HG03159 (cell line): ENCODE measurements around the gene SBF1.
"Not testable (repeated sequence)": the region's sequence is repeated elsewhere in the genome, so short reads cannot be mapped to it uniquely, and the experiment has no call there.

Experiments
- ATAC-seq: cut with Tn5 transposase; IDR thresholded peaks from one replicate; pipeline ENCODE4 v1.9.1; 2021; ENCODE audit warnings: mild to moderate bottlenecking, moderate library complexity; ENCODE audit not compliant: unreplicated experiment

Gene SBF1, protein sequence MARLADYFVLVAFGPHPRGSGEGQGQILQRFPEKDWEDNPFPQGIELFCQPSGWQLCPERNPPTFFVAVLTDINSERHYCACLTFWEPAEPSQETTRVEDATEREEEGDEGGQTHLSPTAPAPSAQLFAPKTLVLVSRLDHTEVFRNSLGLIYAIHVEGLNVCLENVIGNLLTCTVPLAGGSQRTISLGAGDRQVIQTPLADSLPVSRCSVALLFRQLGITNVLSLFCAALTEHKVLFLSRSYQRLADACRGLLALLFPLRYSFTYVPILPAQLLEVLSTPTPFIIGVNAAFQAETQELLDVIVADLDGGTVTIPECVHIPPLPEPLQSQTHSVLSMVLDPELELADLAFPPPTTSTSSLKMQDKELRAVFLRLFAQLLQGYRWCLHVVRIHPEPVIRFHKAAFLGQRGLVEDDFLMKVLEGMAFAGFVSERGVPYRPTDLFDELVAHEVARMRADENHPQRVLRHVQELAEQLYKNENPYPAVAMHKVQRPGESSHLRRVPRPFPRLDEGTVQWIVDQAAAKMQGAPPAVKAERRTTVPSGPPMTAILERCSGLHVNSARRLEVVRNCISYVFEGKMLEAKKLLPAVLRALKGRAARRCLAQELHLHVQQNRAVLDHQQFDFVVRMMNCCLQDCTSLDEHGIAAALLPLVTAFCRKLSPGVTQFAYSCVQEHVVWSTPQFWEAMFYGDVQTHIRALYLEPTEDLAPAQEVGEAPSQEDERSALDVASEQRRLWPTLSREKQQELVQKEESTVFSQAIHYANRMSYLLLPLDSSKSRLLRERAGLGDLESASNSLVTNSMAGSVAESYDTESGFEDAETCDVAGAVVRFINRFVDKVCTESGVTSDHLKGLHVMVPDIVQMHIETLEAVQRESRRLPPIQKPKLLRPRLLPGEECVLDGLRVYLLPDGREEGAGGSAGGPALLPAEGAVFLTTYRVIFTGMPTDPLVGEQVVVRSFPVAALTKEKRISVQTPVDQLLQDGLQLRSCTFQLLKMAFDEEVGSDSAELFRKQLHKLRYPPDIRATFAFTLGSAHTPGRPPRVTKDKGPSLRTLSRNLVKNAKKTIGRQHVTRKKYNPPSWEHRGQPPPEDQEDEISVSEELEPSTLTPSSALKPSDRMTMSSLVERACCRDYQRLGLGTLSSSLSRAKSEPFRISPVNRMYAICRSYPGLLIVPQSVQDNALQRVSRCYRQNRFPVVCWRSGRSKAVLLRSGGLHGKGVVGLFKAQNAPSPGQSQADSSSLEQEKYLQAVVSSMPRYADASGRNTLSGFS (N-terminal part only)

DNA sequence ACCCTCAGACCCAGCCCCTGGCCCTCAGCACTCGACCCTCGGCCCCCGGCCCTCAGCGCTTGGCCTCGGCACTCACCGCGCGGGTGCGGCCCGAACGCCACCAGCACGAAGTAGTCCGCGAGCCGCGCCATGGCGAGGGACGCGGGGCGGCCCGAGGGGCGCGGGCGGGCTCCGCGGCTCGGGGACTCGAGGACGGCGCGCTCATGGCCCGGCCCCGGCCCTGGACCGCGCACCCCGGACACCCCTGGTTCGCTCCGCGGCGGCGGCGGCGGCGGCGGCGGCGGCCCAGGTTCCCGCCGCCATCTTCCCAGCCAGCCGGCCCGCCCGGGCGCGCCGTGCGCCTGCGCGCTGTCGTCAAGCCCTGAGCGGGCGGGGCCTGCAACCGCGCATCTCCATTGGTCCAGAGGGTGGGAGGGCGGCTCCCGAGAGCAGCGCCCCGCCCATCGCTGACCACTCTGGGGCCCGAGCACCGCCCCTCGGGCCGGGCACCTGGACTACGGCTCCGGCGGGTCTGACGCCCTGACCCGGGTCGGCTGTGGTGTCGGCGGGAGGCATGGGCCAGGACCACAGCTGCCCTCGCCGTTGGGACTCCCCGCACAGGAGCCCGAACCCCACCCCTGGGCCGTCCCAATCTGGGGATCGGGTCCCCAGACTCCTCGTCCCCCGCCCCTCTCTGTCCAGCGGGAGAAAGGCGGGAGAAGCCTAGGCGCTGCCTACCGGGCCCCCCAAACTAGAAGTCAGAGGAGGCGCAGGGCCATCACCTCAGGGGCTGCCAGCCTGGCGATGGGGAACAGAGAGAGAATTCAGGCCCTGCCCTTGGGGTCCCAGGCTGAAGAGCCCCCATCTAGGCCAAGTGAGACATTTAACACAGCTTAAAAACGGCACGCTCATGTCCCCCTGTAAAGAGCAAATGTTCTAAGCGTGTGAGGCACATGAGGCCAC, at the start of gene SBF1:
TSS of gene SBF1 (minus strand) at position 326 of the 942 bp plus-strand sequence. CDS start at position 131, 195 bp downstream.
- peak; percentile 67 for ATAC-seq

DNA sequence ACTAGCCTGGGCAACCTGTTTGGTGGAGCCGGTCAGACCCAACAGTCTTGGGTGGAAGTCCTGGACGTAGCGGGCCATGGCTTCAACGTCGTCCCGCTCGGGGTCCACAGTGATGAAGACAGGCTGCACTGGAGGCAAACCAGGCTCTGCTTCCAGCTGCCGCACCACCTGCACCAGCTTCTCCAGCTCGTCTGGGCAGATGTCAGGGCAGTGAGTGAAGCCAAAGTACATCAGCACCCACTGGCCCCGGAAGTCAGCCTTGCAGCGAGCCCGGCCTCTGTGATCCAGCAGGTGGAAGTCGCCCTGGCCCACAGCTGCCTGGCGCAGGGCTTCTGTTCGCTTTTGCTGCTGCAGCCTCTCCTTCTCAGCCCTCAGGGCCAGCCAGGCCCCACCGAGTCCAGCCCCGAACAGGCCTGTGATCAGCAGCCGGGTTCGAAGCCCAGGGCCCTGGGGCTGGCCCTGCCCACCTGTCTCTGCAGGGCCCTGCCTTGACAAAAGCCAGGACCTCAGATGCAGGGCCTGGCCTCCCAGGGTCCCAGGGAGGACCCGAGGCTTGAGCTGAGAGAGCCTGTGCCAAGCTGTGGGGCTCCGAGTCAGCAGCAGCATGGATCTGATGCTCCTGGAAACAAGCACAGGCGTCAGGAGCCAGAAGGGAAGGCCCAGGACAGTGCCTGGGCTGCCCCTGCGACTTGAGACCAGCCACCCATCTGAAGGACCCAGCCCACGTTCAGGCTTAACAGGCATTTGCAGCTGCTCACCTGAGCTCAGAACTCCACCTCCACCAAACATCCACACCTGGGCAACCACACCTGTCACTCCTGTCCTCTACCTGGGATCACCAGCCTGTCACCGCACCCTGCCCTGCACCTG, 49.2 kb upstream of the SBF1 start:
- no peak for ATAC-seq

DNA sequence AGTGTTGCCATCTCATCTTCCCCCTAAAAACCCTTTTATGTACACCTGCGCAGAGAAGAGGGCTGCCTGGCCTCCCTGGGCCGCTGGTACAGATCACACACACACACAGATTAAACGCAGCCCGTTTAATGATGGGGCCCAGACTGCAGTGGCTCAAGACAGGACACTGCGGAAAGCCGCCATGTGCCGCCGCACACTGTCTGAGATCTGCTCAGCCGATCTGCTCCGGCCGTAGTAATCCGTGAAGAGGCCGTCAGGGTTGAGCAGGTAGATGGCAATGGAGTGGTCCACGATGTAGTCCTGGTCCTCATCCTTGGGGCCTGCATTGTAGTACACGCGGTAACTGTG, 48.6 kb upstream of the SBF1 start:
- ATAC-seq: no peak

DNA sequence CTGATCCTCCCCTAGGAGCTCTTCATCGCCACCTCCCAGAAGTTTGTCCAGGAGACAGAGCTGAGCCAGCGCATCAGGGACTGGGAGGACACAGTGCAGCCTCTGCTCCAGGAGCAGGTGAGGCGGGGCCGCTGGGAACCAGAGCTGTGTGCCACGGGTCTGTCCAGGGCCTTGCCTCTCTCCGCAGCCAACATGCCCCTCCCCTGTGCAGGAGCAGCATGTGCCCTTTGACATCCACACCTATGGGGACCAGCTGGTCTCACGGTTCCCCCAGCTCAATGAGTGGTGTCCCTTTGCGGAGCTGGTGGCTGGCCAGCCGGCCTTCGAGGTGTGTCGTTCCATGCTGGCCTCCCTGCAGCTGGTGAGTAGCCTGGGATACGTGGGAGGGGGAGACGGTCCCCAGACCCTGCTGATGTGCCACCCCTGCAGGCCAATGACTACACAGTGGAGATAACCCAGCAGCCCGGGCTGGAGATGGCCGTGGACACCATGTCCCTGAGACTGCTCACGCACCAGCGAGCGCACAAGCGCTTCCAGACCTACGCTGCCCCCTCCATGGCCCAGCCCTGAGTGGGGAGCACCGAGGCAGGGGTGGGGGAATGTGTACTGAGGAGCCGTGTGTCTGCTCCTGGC, 48.1 kb upstream of the SBF1 start:
- no peak for ATAC-seq

DNA sequence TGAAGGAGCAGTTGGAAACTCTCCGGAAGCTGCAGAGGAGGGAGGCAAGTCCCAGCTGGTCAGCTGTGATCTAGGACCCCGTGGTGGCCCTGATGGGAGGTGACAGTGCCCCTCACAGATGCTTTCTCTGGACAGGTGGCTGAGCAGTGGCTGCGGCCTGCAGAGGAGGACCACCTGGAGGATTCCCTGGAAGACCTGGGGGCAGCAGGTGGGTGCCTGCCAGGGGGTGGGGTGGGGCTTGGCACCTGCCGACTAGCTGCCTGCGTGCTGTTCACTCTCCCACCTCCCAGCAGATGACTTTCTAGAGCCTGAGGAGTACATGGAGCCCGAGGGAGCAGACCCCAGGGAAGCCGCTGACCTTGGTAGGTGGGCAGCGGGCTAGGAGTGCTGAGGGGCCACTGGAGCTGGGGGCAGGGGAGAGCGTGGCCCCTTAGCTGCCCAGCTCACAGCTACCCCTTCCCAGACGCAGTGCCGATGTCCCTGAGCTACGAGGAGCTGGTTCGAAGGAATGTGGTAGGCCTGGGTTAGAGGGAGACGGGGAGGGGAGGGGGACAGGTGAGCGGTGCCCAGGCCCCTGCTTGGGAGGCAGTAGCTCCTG, 47.5 kb upstream of the SBF1 start:
- no peak for ATAC-seq

DNA sequence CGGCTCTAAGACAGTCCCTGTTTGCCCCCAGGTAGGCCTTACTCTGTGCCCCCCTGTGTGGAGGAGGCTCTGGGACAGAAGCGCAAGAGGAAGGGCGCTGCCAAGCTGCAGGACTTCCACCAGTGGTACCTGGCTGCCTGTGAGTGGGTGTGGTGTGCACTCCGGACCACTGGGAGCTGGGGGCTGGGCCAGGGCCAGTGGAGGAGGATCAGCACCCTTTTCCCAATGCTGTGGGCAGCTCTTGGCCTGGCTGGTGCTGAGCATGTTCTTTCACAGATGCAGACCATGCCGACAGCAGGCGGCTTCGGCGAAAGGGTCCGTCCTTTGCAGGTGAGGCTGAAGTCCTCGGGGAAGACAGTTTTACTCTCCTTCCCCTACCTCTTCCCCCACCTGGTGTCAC, 46.9 kb upstream of the SBF1 start:
- ATAC-seq: no peak

DNA sequence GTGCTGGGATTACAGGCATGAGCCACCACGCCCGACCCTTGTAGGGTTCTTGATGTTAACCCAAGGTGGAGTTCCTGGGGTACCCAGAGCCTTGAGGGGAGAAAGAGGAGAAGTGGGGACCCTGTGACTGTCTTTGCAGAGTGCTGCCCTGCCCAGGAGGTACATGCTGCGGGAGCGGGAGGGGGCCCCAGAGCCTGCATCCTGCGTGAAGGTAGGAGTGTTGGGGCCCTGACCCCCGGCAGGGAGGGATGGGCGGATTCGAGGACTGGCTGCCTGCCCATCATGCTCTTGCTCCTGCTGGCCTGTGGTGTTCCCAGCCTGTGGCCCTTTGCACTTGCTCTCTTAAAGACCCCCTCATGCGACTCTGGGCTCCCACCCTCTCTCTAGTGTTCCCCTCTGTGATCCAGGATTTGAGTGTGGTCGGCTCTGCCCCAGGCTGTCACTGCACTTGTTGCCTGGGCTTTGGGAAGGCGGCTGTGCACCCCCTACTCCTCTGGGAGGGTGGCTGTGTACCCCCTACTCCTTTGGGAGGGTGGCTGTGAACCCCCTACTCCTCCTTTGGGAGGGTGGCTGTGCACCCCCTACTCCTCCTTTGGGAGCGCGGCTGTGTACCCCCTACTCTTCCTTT, 46.1 kb upstream of the SBF1 start:
- ATAC-seq: no peak

DNA sequence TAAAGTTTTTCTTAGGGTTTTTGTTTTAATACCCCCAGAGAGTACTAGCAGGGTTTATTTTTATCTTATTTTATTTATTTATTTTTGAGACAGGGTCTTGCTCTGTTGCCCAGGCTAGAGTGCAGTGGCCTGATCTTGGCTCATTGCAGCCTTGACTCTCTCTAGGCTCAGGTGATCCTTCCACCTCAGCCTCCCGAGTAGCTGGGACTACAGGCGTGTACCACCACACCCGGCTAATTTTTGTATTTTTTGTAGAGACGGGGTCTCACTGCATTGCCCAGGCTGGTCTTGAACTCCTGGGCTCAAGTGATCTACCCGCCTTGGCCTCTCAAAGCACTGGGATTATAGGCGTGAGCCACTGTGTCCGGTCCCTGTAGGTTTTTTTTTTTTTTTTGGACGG, 45.3 kb upstream of the SBF1 start:
- ATAC-seq: not testable (repeated sequence)

DNA sequence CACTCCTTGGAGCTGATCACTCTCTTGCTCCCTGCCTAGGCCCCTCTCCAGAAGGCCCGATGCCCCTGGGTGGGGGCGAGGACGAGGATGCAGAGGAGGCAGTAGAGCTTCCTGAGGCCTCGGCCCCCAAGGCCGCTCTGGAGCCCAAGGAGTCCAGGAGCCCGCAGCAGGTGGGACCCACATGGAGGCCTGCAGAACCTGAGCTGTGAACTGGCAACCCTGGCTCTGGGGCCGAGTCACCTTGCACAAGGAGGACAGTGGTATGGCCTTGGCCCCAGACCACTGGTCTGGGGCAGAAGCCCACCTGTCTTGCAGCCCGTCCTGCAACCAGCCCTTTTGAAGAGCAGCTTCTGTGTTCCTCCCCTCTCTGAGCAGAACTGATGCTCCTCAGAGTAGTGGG, 44.3 kb upstream of the SBF1 start:
- ATAC-seq: no peak

DNA sequence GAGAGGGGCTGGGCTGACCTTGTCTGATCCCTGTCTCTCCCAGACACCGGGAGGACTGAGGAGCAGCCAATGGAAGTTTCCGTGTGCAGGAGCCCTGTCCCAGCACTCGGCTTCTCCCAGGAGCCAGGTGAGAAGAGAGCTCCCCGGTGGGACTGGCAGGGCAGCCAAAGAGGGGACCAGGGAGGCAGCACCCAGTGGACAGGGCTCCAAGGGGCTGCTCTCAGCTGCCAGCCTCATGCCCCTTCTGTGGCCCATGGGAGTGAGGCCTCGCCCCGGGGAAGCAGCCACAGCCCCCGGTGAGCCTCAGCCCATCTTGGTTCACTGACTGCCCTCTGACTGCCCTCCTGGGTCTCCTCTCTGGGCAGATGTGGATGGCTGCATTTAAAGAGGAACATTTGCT, 43.8 kb upstream of the SBF1 start:
- no peak for ATAC-seq

DNA sequence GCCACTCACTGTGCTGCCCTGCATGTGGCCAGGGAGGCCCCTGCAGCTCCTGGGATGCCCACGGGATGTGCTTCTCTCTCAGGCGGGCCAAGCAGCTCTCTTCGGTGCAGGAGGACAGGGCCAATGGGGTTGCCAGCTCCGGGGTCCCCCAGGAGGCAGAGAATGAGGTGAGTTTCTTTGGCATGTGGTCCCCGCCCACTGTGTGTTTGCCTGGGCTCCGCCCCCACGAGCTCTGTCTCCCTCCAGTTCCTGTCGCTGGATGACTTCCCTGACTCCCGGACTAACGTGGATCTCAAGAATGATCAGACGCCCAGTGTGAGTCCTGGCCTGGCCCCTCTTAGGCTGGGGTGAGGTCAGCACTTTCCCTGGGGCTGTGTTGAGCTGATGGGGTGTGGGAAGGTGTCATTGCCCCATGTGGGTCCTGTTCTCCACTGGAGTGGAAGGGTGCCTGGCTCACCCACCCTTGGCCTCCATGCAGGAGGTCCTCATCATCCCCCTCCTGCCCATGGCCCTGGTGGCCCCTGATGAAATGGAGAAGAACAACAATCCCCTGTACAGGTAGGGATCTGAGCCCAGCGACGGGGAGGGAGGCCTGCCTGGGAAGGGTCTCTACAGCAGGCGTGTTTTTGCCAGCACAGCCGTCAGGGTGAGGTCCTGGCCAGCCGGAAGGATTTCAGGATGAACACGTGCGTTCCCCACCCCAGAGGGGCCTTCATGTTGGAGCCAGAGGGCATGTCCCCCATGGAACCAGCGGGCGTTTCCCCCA, 42.8 kb upstream of the SBF1 start:
- no peak for ATAC-seq

DNA sequence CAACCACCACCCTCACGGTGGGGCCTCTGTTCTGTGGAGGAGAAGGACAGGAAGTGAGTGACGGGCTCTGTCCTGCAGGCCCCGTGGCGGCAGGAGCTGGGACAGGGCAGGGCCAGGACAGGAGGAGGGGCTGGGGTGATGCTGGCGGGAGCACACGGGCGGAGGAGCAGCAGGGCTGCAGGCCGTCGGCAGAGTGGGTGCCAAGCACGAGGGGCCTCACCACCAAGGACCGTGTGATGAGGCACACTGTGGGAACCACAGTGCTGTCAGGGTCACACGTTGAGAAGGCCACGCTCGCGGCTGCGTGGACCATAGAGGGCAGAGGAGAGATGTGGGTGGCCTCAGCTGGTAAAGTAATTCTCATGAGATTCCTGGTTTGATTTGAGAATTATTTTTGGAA, 42.1 kb upstream of the SBF1 start:
- ATAC-seq: no peak

DNA sequence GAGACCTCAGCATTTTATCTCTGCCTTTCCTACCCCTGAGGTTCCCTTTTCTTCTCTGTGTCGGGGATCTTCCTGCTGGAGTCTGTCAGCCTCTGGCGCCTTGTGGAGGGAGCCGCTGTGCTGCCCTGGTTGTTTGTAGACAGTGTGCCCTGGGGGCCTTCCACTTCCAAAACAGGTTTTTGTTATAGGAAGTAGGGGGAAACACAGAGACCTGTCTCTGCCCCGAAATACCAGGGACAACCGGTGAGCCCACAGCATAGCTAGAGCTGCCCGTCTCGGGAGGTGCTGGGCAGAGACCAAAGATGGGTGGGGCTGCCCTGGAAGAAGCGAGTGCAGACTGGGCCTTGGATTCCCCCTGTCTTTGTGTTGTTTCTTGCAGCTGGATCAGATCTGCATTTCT, 41.2 kb upstream of the SBF1 start:
- ATAC-seq: no peak

DNA sequence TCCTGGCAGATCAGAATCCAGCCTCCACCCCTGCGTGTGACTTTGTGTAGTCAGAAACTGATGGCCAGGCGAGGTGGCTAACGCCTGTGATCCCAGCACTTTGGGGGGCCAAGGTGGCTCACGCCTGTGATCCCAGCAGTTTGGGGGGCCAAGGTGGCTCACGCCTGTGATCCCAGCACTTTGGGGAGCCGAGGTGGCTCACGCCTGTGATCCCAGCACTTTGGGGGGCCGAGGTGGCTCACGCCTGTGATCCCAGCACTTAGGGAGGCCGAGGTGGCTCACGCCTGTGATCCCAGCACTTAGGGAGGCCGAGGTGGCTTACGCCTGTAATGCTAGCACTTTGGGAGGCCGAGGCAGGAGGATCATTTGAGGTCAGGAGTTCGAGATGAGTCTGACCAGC, 38.3 kb upstream of the SBF1 start:
- no peak for ATAC-seq

DNA sequence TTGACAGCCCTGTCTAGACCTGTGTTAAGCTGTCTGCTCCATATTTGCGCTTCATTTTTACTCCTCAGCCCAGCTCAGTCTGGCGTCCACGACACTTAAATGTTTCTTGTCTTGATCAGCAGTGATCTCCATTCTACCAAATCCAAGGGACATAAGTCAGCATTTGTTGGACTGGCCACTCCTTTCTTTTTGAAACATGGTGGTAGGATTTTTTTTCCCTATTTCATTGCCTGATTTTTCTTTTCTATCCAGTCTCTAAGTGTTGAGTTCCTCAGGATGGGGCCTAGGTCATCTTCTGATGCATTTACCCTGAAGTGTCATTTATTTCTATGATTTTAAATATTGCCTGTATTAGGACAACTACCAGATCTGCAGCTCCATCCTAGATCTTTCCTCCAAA, 34.1 kb upstream of the SBF1 start:
- no peak for ATAC-seq

DNA sequence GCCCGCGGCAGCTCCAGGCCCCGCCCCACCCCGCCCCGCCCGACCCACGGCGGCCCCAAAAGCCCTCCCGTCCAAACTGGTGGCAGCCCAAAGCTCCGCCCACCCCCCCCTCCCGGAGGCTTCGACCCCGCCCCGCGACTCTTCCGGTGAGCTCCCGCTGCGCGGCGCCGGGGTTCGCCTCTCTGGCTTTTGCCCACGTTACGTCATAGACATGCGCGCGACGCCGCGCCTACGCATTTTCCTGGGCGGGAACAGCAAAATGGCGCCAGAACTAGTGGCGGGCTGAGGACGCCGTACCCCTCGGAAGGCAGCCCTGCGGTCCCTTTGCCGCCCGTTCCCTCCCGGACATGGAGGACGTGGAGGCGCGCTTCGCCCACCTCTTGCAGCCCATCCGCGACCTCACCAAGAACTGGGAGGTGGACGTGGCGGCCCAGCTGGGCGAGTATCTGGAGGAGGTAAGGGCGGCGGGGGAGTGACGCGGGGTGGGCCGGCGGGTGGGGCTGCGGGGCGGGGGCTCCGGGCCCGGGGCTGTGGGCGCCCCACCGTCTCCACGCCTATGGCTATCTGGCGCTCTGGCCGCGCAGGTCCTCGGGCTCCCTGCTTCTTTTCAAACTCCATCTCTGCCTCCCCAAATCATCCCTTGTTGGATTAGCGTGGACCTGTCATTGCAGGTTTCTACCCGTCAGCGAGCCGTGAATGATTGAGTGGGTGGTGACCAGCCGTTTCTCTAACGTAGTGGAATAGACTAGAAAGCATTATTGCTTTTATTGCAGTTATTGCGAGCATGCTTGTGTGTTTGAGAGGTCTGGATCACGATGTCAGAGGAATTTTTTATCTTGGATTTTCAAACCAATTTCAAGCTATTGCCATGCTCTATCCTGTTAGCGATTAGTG, 33.4 kb upstream of the SBF1 start, which contains the start of gene NCAPH2:
TSS of gene NCAPH2 (plus strand) at position 234 of the 894 bp plus-strand sequence. CDS start at position 348, 114 bp downstream.
- ATAC-seq: peak; percentile 75
